ENCODE measurements around the gene GDI2. TPM values are rescaled to one million over a fixed set of nuclear protein-coding genes. Genes with fewer than 3 reads are reported as not detected.

The GDI2 gene
- total RNA-seq, 2 donors from 2014 or later: 141 to 209 TPM

GRCh38 chr10:5762531-5762930, 50.7 kb downstream of the GDI2 start:
- Histone ChIP-seq H3K27me3 (replicated peaks; ENCODE audit: insufficient read depth) (no peaks in the 10 kb centered on the region), H3K4me1 (ENCODE audit: control insufficient read depth in 1 of 2, low read depth in 2 of 2) (no peaks in the 10 kb centered on the region), H3K36me3 (peaks cover 53% of the 10 kb centered on the region), H3K9me3 (no peaks in the 10 kb centered on the region), H3K27ac (no peak overlapping the region), H3K4me3 (no peak overlapping the region)
- ATAC-seq (ENCODE audit: insufficient number of reproducible peaks, low FRiP score, low read depth) (no peak), DNase-seq (ENCODE audit: low spot score) (no peak)
- TF ChIP-seq CTCF (IDR thresholded peaks at IDR 0.05): no peak

GRCh38 chr10:5761220-5761619, 52.0 kb downstream of the GDI2 start:
- no peak for ATAC-seq (ENCODE audit: insufficient number of reproducible peaks, low FRiP score, low read depth)
- H3K27ac ChIP-seq: no peak overlapping the region
- H3K27me3 ChIP-seq (replicated peaks; ENCODE audit: insufficient read depth): no peaks in the 10 kb centered on the region
- DNase-seq (ENCODE audit: low spot score): no peak
- no peaks in the 10 kb centered on the region for H3K9me3 ChIP-seq
- no peak for TF ChIP-seq CTCF (IDR thresholded peaks at IDR 0.05)
- no peaks in the 10 kb centered on the region for H3K4me1 ChIP-seq (ENCODE audit: control insufficient read depth in 1 of 2, low read depth in 2 of 2)
- no peak overlapping the region for H3K4me3 ChIP-seq
- peaks cover 52% of the 10 kb centered on the region for H3K36me3 ChIP-seq

GRCh38 chr10:5760515-5760914, 52.7 kb downstream of the GDI2 start:
- DNase-seq (ENCODE audit: low spot score) (no peak), ATAC-seq (ENCODE audit: insufficient number of reproducible peaks, low FRiP score, low read depth) (no peak)
- no peak overlapping the region for H3K4me3 ChIP-seq
- no peak overlapping the region for H3K27ac ChIP-seq
- H3K27me3 ChIP-seq (replicated peaks; ENCODE audit: insufficient read depth): no peaks in the 10 kb centered on the region
- no peaks in the 10 kb centered on the region for H3K4me1 ChIP-seq (ENCODE audit: control insufficient read depth in 1 of 2, low read depth in 2 of 2)
- no peaks in the 10 kb centered on the region for H3K9me3 ChIP-seq
- no peak for TF ChIP-seq CTCF (IDR thresholded peaks at IDR 0.05)
- peaks cover 44% of the 10 kb centered on the region for H3K36me3 ChIP-seq

- no peak for ATAC-seq (ENCODE audit: insufficient number of reproducible peaks, low FRiP score, low read depth)
- H3K27ac ChIP-seq: no peak overlapping the region
- no peak overlapping the region for H3K4me3 ChIP-seq
- no peak for DNase-seq (ENCODE audit: low spot score)
- no peaks in the 10 kb centered on the region for H3K27me3 ChIP-seq (replicated peaks; ENCODE audit: insufficient read depth)
- peaks cover 29% of the 10 kb centered on the region for H3K36me3 ChIP-seq
- H3K4me1 ChIP-seq (ENCODE audit: control insufficient read depth in 1 of 2, low read depth in 2 of 2): no peaks in the 10 kb centered on the region
- no peak for TF ChIP-seq CTCF (IDR thresholded peaks at IDR 0.05)
- no peaks in the 10 kb centered on the region for H3K9me3 ChIP-seq
Observed at GRCh38 chr10:5758927-5759326, 54.3 kb downstream of the GDI2 start.

GRCh38 chr10:5757766-5758517, 55.3 kb downstream of the GDI2 start:
- H3K27ac ChIP-seq: no peak overlapping the region
- H3K4me3 ChIP-seq: no peak overlapping the region
- ATAC-seq (ENCODE audit: insufficient number of reproducible peaks, low FRiP score, low read depth) (no peak), DNase-seq (ENCODE audit: low spot score) (no peak)
- H3K4me1 ChIP-seq (ENCODE audit: control insufficient read depth in 1 of 2, low read depth in 2 of 2): no peaks in the 10 kb centered on the region
- no peaks in the 10 kb centered on the region for H3K9me3 ChIP-seq
- no peaks in the 10 kb centered on the region for H3K27me3 ChIP-seq (replicated peaks; ENCODE audit: insufficient read depth)
- H3K36me3 ChIP-seq: peaks cover 26% of the 10 kb centered on the region
- TF ChIP-seq CTCF (IDR thresholded peaks at IDR 0.05): no peak

All from thoracic aorta (tissue), 2 donors.